GM19328 (cell line): ENCODE data around the gene BCL10.

Source experiments
- ATAC-seq: cut with Tn5 transposase; IDR thresholded peaks from one replicate; pipeline ENCODE4 v1.9.1; 2021; ENCODE audit warnings: mild to moderate bottlenecking, moderate library complexity; ENCODE audit not compliant: unreplicated experiment

The BCL10 gene

GRCh38 chr1:85300140-85300539 is 23.7 kb upstream of the BCL10 start:
- ATAC-seq: no peak

- peak; percentile 91 for ATAC-seq
Measured at GRCh38 chr1:85297855-85298629, 21.6 kb upstream of the BCL10 start.

GRCh38 chr1:85297538-85297854 is 21.1 kb upstream of the BCL10 start:
- ATAC-seq: no peak

- no peak for ATAC-seq
Measured at GRCh38 chr1:85296980-85297379, 20.5 kb upstream of the BCL10 start.

GRCh38 chr1:85295654-85296053 is 19.2 kb upstream of the BCL10 start:
- ATAC-seq: no peak

- ATAC-seq: no peak
Measured at GRCh38 chr1:85295006-85295431, 18.6 kb upstream of the BCL10 start.

- no peak for ATAC-seq
Measured at GRCh38 chr1:85290826-85291225, 14.4 kb upstream of the BCL10 start.

- no peak for ATAC-seq
Measured at GRCh38 chr1:85289848-85290335, 13.5 kb upstream of the BCL10 start.

GRCh38 chr1:85289207-85289847 is 12.9 kb upstream of the BCL10 start:
- ATAC-seq: no peak

GRCh38 chr1:85284202-85284601 is 7.8 kb upstream of the BCL10 start:
- ATAC-seq: no peak

- no peak for ATAC-seq
Measured at GRCh38 chr1:85283475-85284199, 7.2 kb upstream of the BCL10 start.

- ATAC-seq: no peak
Measured at GRCh38 chr1:85282424-85282823, 6.0 kb upstream of the BCL10 start.

GRCh38 chr1:85280636-85281035 is 4.2 kb upstream of the BCL10 start:
- ATAC-seq: no peak

- ATAC-seq: no peak
Measured at GRCh38 chr1:85279458-85280080, 3.1 kb upstream of the BCL10 start.

- ATAC-seq: no peak
Measured at GRCh38 chr1:85278853-85279314, 2.5 kb upstream of the BCL10 start.

- ATAC-seq: no peak
Measured at GRCh38 chr1:85277802-85278201, 1.4 kb upstream of the BCL10 start.

GRCh38 chr1:85276978-85277639 is 677 bp upstream of the BCL10 start:
- ATAC-seq: no peak

- no peak for ATAC-seq
Measured at GRCh38 chr1:85275701-85276214, 674 bp downstream of the BCL10 start.

GRCh38 chr1:85274969-85275453 is 1.4 kb downstream of the BCL10 start:
- no peak for ATAC-seq

GRCh38 chr1:85273397-85273796 is 3.0 kb downstream of the BCL10 start:
- no peak for ATAC-seq
